ENCODE results near the gene APLF. TPM values are rescaled to one million over a fixed set of nuclear protein-coding genes. Genes with fewer than 3 reads are reported as not detected.

Gene APLF
- total RNA-seq, 4 donors from 2014 or later: 2.9 to 28.5 (median 8.1) TPM

GRCh38 chr2:68447118-68447517 is 20.3 kb upstream of the APLF start:
- intact Hi-C loops (cut with DNase I; ENCODE audit: low total_unique reads) (no loop called here), in situ Hi-C loops (cut with MboI; ENCODE audit: low pct_ligation_motif_present in 1 of 4, low pct_unique_long_range_greater_than_20kb in 1 of 4, low sequenced_read_pairs in 3 of 4) (loop anchor here (10.0 to 25.0 kb wide), 4 partner anchors 260 to 335 kb away; partner anchors contain the start of gene PNO1 (in 1 of the 4))
- TF ChIP-seq POLR2A (IDR thresholded peaks at IDR 0.05) (no peak), EP300 (IDR thresholded peaks at IDR 0.05; ENCODE audit: low read depth) (no peak), CTCF (IDR thresholded peaks at IDR 0.05) (no peak), POLR2AphosphoS5 (IDR thresholded peaks at IDR 0.05) (no peak)
- Histone ChIP-seq H3K36me3 (no peaks in the 10 kb centered on the region), H3K9me3 (no peaks in the 10 kb centered on the region), H3K27ac (no peak overlapping the region), H3K4me3 (no peak overlapping the region), H3K27me3 (no peaks in the 10 kb centered on the region), H3K4me1 (no peaks in the 10 kb centered on the region)
- no peak for DNase-seq
- WGBS, 2 donors (ENCODE audit: low coverage in 1 of 2): 89 to 93% methylated on average over 7 to 16 of the region's 16 CpGs

GRCh38 chr2:68448671-68449653 is 18.4 kb upstream of the APLF start:
- 97% methylated on average over 7 to 23 of the region's 24 CpGs for WGBS, 2 donors (ENCODE audit: low coverage in 1 of 2)
- in situ Hi-C loops (cut with MboI; ENCODE audit: low pct_ligation_motif_present in 1 of 4, low pct_unique_long_range_greater_than_20kb in 1 of 4, low sequenced_read_pairs in 3 of 4): loop anchor here (10.0 to 25.0 kb wide), 4 partner anchors 262 to 337 kb away; partner anchors contain the start of gene PNO1 (in 1 of the 4)
- DNase-seq: no peak
- no peaks in the 10 kb centered on the region for H3K36me3 ChIP-seq
- no peak overlapping the region for H3K4me3 ChIP-seq
- no peak overlapping the region for H3K27ac ChIP-seq
- no peaks in the 10 kb centered on the region for H3K4me1 ChIP-seq
- no peaks in the 10 kb centered on the region for H3K27me3 ChIP-seq
- TF ChIP-seq CTCF (IDR thresholded peaks at IDR 0.05) (no peak), EP300 (IDR thresholded peaks at IDR 0.05; ENCODE audit: low read depth) (no peak), POLR2AphosphoS5 (IDR thresholded peaks at IDR 0.05) (no peak), POLR2A (IDR thresholded peaks at IDR 0.05) (no peak)
- H3K9me3 ChIP-seq: no peaks in the 10 kb centered on the region
- intact Hi-C loops (cut with DNase I; ENCODE audit: low total_unique reads): no loop called here

- intact Hi-C loops (cut with DNase I; ENCODE audit: low total_unique reads): no loop called here
- 67 to 73% methylated on average over 5 of the region's 5 CpGs for WGBS, 2 donors (ENCODE audit: low coverage in 1 of 2)
Measured at GRCh38 chr2:68452158-68452900, 15.1 kb upstream of the APLF start.

More at GRCh38 chr2:68452158-68452900, 15.1 kb upstream of the APLF start:
- no peaks in the 10 kb centered on the region for H3K36me3 ChIP-seq
- H3K27me3 ChIP-seq: no peaks in the 10 kb centered on the region
- peak overlapping the region in 1 of 4 donors; percentile 5 for H3K27ac ChIP-seq
- no peaks in the 10 kb centered on the region for H3K9me3 ChIP-seq
- no peaks in the 10 kb centered on the region for H3K4me1 ChIP-seq
- TF ChIP-seq EP300 (IDR thresholded peaks at IDR 0.05; ENCODE audit: low read depth) (no peak), POLR2A (IDR thresholded peaks at IDR 0.05) (no peak), POLR2AphosphoS5 (IDR thresholded peaks at IDR 0.05) (no peak), CTCF (IDR thresholded peaks at IDR 0.05) (no peak)
- in situ Hi-C loops (cut with MboI; ENCODE audit: low pct_ligation_motif_present in 1 of 4, low pct_unique_long_range_greater_than_20kb in 1 of 4, low sequenced_read_pairs in 3 of 4): no loop called here
- H3K4me3 ChIP-seq: no peak overlapping the region
- DNase-seq: no peak
